HG03139 (cell line): ENCODE measurements around the gene PTPN21.
"Not testable (repeated sequence)": the region's sequence is repeated elsewhere in the genome, so short reads cannot be mapped to it uniquely, and the experiment has no call there.

ENCODE experiments used
- ATAC-seq: cut with Tn5 transposase; IDR thresholded peaks from one replicate; pipeline ENCODE4 v1.9.1; 2021; ENCODE audit not compliant: unreplicated experiment

PTPN21 gene

GRCh38 chr14:88552876-88553275 is 1.9 kb downstream of the PTPN21 start:
- ATAC-seq, result no peak

- no peak for ATAC-seq
Measured at GRCh38 chr14:88551980-88552431, 2.8 kb downstream of the PTPN21 start.

- peak; percentile 47 for ATAC-seq
Measured at GRCh38 chr14:88551094-88551870, 3.5 kb downstream of the PTPN21 start.

DNA sequence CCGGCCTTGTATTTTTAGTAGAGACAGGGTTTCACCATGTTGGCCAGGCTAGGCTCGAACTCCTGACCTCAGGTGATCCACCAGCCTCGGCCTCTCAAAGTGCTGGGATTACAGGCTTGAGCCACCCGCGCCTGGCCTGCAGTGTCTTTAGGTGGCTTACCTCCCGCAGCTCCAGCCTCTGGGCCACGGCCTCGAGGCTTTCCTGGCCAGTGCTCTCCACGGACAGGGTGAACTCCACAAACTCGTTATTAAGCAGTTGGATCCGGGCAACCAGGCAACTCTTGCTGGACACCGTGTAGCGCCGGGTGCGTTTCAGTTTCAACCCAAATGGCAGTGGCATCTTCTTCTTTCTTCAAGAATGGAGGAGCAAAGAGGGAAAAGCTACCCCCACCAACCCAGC is 4.7 kb downstream of the PTPN21 start:
- no peak for ATAC-seq

DNA sequence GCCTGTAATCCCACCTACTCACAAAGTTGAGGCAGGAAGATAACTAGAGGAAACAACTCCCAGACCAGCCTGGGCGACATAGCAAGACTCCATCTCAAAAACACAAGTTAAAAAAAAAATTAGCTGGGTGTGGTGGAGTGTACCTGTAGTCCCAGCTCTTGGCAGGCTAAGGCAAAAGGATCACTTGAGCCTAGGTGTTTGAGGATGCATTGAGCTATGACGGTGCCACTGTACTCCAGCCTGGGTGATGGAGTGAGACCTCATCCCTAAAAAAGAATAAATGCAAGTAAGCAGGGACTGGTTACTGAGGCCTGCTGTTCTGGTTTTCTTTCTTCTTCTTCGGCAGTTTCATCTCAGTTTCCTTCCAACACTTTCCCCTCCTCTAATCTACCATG is 7.4 kb downstream of the PTPN21 start:
- ATAC-seq, result no peak

DNA sequence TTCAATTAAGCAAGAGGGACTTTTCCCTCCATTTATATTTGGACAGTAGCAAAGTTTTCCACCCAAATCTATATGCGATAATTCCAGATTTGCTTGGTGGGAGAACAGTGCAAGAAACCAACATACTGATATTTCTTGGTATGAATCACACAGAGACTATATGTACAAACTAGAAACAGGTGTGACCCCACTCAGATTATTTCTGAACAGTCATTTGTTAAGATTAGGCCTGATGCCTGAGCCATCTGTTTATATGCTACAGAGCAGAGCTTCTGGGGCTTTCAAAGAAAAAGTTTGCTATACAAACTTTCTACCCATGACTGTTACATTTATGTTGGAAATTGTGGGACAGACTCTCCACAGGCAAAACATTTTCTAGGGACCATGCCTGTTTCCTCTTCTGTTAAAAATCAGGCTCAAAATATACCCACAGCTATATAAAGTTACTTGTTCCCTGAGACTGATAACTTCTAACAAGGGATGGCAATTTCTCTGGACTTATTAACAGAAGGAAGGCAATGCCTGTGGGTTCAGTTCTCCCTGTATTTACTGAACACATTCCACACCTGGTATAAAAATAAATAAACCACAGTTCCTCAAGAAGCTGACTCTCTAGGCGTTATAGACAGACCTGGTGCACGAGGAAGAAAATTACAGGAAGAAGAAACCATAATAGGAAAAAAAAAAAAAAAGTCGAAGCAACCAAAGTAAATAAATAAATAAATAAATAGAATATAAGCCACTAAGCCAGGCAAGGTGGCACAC is 8.0 kb downstream of the PTPN21 start:
- ATAC-seq, result no peak

- no peak for ATAC-seq
Measured at GRCh38 chr14:88545256-88545655, 9.6 kb downstream of the PTPN21 start.

DNA sequence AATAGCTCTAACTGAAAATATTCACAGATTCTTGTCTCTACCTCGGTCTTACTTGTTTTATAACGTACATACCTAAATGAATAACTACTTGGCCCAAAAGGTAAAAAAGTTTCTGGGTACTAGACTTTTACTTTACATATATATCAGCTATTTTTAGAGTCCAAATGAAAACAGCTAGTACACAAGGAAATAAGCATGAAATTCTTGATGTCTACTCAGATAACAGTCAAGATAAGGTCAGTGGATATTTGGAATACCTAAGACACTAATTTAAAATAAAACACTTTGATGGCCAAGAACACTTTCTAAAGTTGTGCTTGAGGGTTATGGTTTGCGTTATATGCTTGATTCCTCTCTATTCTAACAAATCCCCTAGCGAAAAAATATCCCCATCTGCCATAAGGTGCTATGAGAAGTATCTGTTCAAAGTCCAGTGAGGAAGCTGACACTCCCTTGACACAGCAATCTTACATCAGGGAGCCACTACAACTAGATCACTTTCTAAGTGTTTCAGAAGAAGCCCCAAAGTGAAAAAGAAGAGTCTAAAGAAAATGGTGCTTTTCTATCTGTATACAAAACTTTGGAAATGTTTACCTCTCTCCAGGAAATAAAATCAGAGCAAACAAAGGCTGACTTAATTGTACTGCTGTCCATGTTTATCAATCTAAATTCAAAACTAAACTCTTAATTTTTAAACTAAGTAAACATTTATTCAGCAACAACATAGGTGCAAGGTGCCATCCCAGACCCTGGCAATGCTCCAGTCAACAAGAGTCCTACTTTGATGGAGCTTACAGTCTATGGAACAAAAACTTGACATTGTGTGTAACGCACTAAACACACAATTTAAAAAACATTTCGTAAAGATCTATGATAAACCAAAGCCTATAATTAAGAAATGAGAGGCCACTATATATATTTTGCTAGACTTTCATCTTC is 11.7 kb downstream of the PTPN21 start:
- ATAC-seq, result no peak

- no peak for ATAC-seq
Measured at GRCh38 chr14:88541324-88541723, 13.5 kb downstream of the PTPN21 start.

- ATAC-seq, result no peak
Measured at GRCh38 chr14:88535813-88536212, 19.0 kb downstream of the PTPN21 start.

DNA sequence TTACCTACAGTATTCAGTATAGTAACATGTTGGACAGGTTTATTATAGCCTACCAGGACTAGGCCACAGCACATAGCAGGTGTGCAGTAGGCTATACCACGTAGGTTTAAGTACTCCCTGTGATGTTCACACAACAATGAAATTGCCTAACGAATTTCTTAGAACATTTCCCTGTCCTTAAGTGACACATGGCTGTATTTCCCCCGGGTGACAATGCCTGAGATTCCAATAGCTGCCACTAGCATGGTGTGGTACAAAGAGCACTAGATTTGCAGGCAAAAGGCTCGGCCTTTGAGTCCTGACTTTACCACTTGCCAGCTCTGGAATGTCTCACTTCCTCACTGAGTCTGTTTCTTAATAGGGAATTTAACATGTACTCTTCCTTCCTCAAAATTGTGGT is 19.7 kb downstream of the PTPN21 start:
- no peak for ATAC-seq

DNA sequence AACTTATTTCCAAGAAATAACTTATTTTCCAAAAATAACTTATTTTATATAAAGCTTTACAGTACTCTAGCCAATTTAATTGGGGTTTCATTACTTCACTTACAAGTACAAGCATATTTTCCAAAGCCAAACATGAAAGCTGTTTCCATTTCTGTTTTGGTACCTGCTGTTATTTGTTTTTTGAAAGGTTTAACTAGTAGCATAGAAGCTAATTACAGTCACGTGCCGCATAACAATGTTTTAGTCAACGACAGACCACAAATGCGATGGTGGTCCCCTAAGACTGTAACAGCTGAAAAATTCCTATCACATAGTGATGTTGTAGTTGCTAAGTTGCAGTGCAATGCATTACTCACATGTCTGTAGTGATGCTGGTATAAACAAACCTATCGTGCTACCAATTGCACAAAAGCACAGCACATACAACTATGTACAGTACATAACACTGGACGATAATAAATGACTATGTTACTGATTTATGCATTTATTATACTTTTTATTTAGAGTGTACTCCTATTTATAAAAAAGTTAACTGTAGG is 21.7 kb downstream of the PTPN21 start:
- ATAC-seq, result no peak

GRCh38 chr14:88529889-88530288 is 24.9 kb downstream of the PTPN21 start:
- not testable (repeated sequence) for ATAC-seq

- ATAC-seq, result no peak
Measured at GRCh38 chr14:88522393-88522792, 32.4 kb downstream of the PTPN21 start.

GRCh38 chr14:88521818-88522217 is 33.0 kb downstream of the PTPN21 start:
- no peak for ATAC-seq

- no peak for ATAC-seq
Measured at GRCh38 chr14:88519907-88520306, 34.9 kb downstream of the PTPN21 start.

GRCh38 chr14:88518592-88519512 is 36.0 kb downstream of the PTPN21 start:
- no peak for ATAC-seq

GRCh38 chr14:88516861-88517357 is 37.9 kb downstream of the PTPN21 start:
- no peak for ATAC-seq

DNA sequence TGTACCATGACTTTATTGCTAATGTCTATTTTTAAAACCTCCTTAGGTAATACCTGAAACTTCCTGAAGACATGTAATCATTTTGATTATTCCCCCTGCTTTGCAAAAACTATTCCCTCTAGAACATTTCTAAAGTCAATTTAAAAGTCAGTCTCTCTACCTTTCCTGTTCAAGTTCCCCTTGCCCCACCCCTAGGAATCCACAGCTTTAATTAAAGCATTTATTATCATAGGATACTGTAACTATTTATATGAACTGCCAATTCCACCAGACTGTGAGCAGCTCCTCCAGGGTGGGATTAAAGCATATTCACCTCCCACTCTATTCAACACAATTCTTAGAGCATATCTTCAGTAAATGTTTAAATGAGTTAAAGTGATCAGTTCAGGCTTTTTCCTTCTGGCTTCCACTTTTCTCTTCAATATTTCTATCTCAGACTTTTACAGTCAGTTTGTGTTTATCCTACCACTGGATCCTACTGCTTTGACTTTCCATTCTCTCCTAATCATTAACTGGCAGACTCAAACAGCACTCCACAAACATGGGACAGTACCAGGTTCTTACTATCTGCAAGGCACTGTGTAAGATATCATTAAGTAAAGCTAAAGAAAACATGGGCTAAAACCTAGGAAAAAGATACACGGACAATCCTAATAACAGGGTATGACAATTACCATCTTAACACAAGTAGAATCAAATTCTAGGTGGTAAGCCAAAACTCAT is 39.1 kb downstream of the PTPN21 start:
- ATAC-seq, result no peak
